Naive thymus-derived CD4-positive, alpha-beta T cell (primary cell): ENCODE measurements around the gene CMPK1. TPM values are rescaled to one million over a fixed set of nuclear protein-coding genes. Genes with fewer than 3 reads are reported as not detected.
"Not testable (repeated sequence)": the region's sequence is repeated elsewhere in the genome, so short reads cannot be mapped to it uniquely, and the experiment has no call there.

Experiments used
- ATAC-seq: fragments of 150-1000 bp; cut with Tn5 transposase; 2 replicates; pipeline ENCODE4 v1.10.0; 2021; ENCODE audit warnings: mild to moderate bottlenecking, moderate library complexity
- CTCF ChIA-PET: fragments of 350-600 bp; sonication (Branson Sonifier 250); formaldehyde crosslinking; loops from one replicate; lab custom pipeline; 2021; ENCODE audit warnings: antibody characterized with exemption; lab: Charles Lee
- POLR2A ChIA-PET: fragments of 350-600 bp; sonication (Branson Sonifier 250); formaldehyde crosslinking; loops from one replicate; lab custom pipeline; 2021; ENCODE audit warnings: antibody characterized with exemption, inconsistent platforms; lab: Charles Lee
- DNase-seq, 9 donors: peaks; one replicate each; pipeline versions ENCODE4 v3.0.0 to v3.0.0-alpha.2; 2020 to 2022; ENCODE audit warnings: mixed read lengths in 1 of 9
- H3K27ac ChIP-seq: one replicate; pipeline ENCODE4 v1.7.0; 2013; ENCODE audit warnings: mild to moderate bottlenecking, low read depth, low read length, moderate library complexity
- H3K27me3 ChIP-seq, 2 donors: one replicate each; pipeline ENCODE4 v1.7.0; 2013; ENCODE audit warnings: low read length in 2 of 2, mild to moderate bottlenecking in 2 of 2, moderate library complexity in 2 of 2; ENCODE audit not compliant: control insufficient read depth in 2 of 2, insufficient read depth in 2 of 2
- H3K36me3 ChIP-seq, 3 experiments: 1 replicate in 2 of 3; 2 replicates in 1 of 3; pipeline ENCODE4 v1.7.0; 2013; ENCODE audit warnings: low read length in 3 of 3, mild to moderate bottlenecking in 3 of 3, moderate library complexity in 1 of 3; ENCODE audit not compliant: insufficient read depth in 3 of 3, control insufficient read depth in 2 of 3
- H3K4me1 ChIP-seq, 2 donors: one replicate each; pipeline ENCODE4 v1.7.0; 2013; ENCODE audit warnings: low read length in 2 of 2, mild to moderate bottlenecking in 2 of 2, moderate library complexity in 1 of 2; ENCODE audit not compliant: control insufficient read depth in 2 of 2, insufficient read depth in 2 of 2
- H3K4me3 ChIP-seq: 2 replicates; pipeline ENCODE4 v1.7.0; 2013; ENCODE audit warnings: mild to moderate bottlenecking, low read length
- H3K9me3 ChIP-seq, 3 experiments: 1 replicate in 2 of 3; 2 replicates in 1 of 3; pipeline ENCODE4 v1.7.0; 2013; ENCODE audit warnings: low read length in 3 of 3; ENCODE audit not compliant: control insufficient read depth in 2 of 3
- H3K27ac Mint-ChIP-seq, 9 donors: one replicate each; pipeline ENCODE4 v1.8.0; 2020 to 2022; ENCODE audit warnings: mixed read lengths in 9 of 9, mild to moderate bottlenecking in 8 of 9, moderate library complexity in 5 of 9, inconsistent platforms in 2 of 9
- H3K27me3 Mint-ChIP-seq, 5 donors: one replicate each; pipeline ENCODE4 v1.8.0; 2021 to 2022; ENCODE audit warnings: mixed read lengths in 5 of 5, mild to moderate bottlenecking in 1 of 5
- H3K36me3 Mint-ChIP-seq, 5 donors: one replicate each; pipeline ENCODE4 v1.8.0; 2020 to 2022; ENCODE audit warnings: mixed read lengths in 5 of 5, mild to moderate bottlenecking in 3 of 5, inconsistent platforms in 1 of 5
- H3K4me1 Mint-ChIP-seq, 7 donors: one replicate each; pipeline ENCODE4 v1.8.0; 2020 to 2022; ENCODE audit warnings: mixed read lengths in 7 of 7, mild to moderate bottlenecking in 3 of 7, inconsistent platforms in 1 of 7
- H3K4me3 Mint-ChIP-seq, 10 donors: one replicate each; pipeline ENCODE4 v1.8.0; 2020 to 2022; ENCODE audit warnings: mild to moderate bottlenecking in 10 of 10, mixed read lengths in 10 of 10, moderate library complexity in 6 of 10, inconsistent platforms in 2 of 10
- H3K9me3 Mint-ChIP-seq, 11 donors: one replicate each; pipeline ENCODE4 v1.8.0; 2020 to 2022; ENCODE audit warnings: mixed read lengths in 11 of 11, mild to moderate bottlenecking in 4 of 11, inconsistent platforms in 1 of 11, moderate library complexity in 1 of 11
- intact Hi-C, 2 donors: fragments of 100-400 bp; cut with micrococcal nuclease; formaldehyde crosslinking; loops; one replicate each; pipeline ENCODE4 v1.15.1; 2023
- polyA plus RNA-seq, 2 donors: library from polyadenylated mRNA; unstranded; fragments of 300-500 nt; fragmentation: Illumina TruSeq; gene quantifications; one replicate each; pipeline ENCODE4 v1.2.3, GENCODE V29; 2021
- total RNA-seq, 6 experiments: library from RNA in 5 of 6; stranded (reverse) in 5 of 6; gene quantifications; 1 replicate in 5 of 6; 2 replicates in 1 of 6; pipeline ENCODE4 v1.2.3 and lab custom pipeline; 2021 to 2026

The CMPK1 gene
- total and polyA plus RNA-seq, 7 experiments from 2014 or later = 83.2 to 159 (median 134) TPM

DNA sequence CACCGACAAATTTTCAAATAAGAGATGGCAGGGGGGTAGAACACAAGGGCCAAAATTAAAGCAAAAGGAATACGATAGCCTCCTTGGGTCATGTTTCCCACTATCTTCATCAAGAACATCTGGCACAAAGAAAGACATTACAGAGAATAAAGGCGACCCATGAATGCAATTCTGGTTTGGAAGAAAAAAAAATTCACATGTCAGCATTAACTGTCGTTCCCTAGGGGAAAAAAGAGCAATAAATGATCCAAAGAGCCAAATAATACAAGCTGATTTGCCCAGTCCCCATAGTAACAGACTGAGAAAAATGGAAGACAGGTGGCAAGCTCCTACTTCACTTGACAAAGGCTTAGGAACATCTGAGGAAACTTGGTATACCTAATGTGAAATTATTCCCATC is 24.2 kb upstream of the CMPK1 start:
- intact Hi-C loops = no loop called here
- ChIA-PET POLR2A (no interaction called here), CTCF (no interaction called here)
- Histone ChIP-seq H3K27ac (no peak overlapping the region), H3K4me1 (no peaks in the 10 kb centered on the region), H3K4me3 (no peak overlapping the region), H3K36me3 (no peaks in the 10 kb centered on the region), H3K27me3 (no peaks in the 10 kb centered on the region), H3K9me3 (no peaks in the 10 kb centered on the region)
- no peaks in the 10 kb centered on the region for H3K9me3 Mint-ChIP-seq
- no peak for ATAC-seq
- H3K4me1 Mint-ChIP-seq = peaks cover 4 to 30% (median 11%) of the 10 kb centered on the region in 7 donors
- H3K27me3 Mint-ChIP-seq = peaks cover 0 to 3% (median 0%) of the 10 kb centered on the region in 5 donors
- H3K27ac Mint-ChIP-seq = no peak overlapping the region
- peaks cover 0 to 17% (median 0%) of the 10 kb centered on the region in 5 donors for H3K36me3 Mint-ChIP-seq
- H3K4me3 Mint-ChIP-seq = no peak overlapping the region
- DNase-seq = no peak

DNA sequence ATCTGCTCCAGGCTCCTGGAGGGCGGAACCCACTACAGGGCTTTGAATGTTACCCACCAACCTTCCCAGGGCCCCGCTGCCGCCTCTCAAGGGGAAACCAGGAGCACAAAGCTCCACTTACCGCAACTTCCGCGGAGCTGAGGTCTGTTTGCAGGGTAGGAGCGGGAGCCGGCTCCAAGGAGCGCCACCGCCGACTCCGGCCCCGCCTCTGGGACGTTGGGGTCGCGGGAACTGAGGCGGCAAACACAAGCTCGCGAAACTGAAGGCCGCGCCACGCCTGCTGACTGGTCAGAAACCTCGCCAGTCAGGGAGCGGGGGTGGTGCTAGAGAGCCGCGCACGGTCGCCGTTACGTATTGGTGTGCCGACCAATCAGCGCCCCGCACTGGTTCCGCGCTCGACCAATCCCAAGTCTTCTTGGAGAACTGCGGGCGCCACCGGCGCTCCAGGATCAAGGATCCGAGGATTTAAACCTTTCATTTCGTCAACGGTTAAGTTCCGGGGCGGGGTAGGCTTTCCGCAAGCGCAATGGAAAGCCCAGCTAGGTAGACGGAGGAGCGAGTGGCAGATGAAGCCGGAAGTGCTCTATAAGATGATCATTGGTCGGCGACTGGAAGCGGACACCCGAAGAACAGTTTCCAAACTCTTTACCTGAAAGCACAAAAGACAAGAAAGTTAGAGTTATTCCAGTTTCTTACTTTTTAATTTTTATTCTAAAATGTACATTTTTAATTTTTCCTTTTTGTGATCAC is 19.5 kb upstream of the CMPK1 start, which contains the start of gene STIL:
TSS of gene STIL (minus strand) at position 233 of the 750 bp plus-strand sequence. CDS start 3,828 bp downstream, outside the sequence.
- H3K4me1 ChIP-seq = no peaks in the 10 kb centered on the region
- Mint-ChIP-seq H3K4me3 (peak within 1 kb of the TSS; percentile 84 to 98 (median 93)), H3K4me1 (peaks cover 4 to 26% (median 13%) of the 10 kb centered on the region in 7 donors), H3K27me3 (peaks cover 0 to 3% (median 0%) of the 10 kb centered on the region in 5 donors), H3K36me3 (peaks cover 0 to 11% (median 0%) of the 10 kb centered on the region in 5 donors), H3K9me3 (no peaks in the 10 kb centered on the region), H3K27ac (peak within 1 kb of the TSS; percentile 88 to 98 (median 95))
- H3K4me3 ChIP-seq = peak within 1 kb of the TSS; percentile 73
- H3K27me3 ChIP-seq = no peaks in the 10 kb centered on the region
- ATAC-seq (peak; percentile 98), DNase-seq (peak; percentile 87 to 96 (median 95))
- H3K9me3 ChIP-seq = no peaks in the 10 kb centered on the region
- ChIA-PET CTCF (interaction anchor here (1.2 to 1.4 kb wide), 3 partner anchors 19 to 966 kb away, joined by 3 to 5 read pairs (median 4); partner anchors contain the start of genes CMPK1 and FOXD2), POLR2A (interaction anchor here (1.4 to 2.4 kb wide), 2 partner anchors 14 to 19 kb away, joined by 4 to 35 read pairs; partner anchors contain the start of gene CMPK1)
- intact Hi-C loops = loop anchor here (1.0 to 10.0 kb wide), 7 partner anchors 20 to 709 kb away; partner anchors contain the start of genes EFCAB14 (in 1 of the 2), MKNK1 (in 1 of the 2) and MOB3C (in 1 of the 2)
- no peaks in the 10 kb centered on the region for H3K36me3 ChIP-seq
- H3K27ac ChIP-seq = peak within 1 kb of the TSS; percentile 78

DNA sequence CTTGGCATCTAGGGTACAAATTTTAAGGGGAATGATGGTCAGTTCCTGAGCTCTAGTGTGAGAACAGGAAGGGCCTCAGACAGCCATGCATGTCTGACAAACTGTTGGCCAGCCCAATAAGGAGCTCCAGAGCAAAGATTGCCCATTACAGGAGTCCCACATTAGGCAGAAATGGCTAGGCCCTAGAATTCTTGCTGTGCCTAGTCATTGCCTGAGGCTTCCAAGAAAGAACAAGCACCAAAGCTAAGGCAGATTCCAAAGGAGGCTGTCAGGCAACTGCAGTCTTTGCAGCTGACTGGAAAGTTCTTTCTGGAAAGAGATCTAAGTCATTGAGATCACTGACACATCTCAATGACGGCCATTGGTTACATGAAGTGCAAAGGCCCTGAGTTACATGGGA is 15.7 kb upstream of the CMPK1 start:
- H3K9me3 ChIP-seq = no peaks in the 10 kb centered on the region
- H3K27ac ChIP-seq = no peak overlapping the region
- no peak overlapping the region for H3K4me3 ChIP-seq
- Mint-ChIP-seq H3K27ac (no peak overlapping the region), H3K27me3 (peaks cover 0 to 3% (median 0%) of the 10 kb centered on the region in 5 donors), H3K4me3 (no peak overlapping the region), H3K4me1 (peaks cover 3 to 13% (median 11%) of the 10 kb centered on the region in 7 donors), H3K36me3 (peaks cover 0 to 4% (median 0%) of the 10 kb centered on the region in 5 donors), H3K9me3 (no peaks in the 10 kb centered on the region)
- H3K36me3 ChIP-seq = no peaks in the 10 kb centered on the region
- no peaks in the 10 kb centered on the region for H3K4me1 ChIP-seq
- ChIA-PET CTCF (interaction anchor here (0.7 kb wide), 2 partner anchors 13 to 872 kb away, joined by 3 to 6 read pairs; no protein-coding TSS in a partner anchor), POLR2A (interaction anchor here (1.6 to 2.6 kb wide), 2 partner anchors 13 to 16 kb away, joined by 4 to 14 read pairs; partner anchors contain the start of gene CMPK1)
- intact Hi-C loops = loop anchor here (10.0 kb wide), 2 partner anchors 703 to 713 kb away; partner anchors contain the start of genes MKNK1 (in 1 of the 2) and MOB3C (in 1 of the 2)
- DNase-seq (no peak), ATAC-seq (no peak)
- no peaks in the 10 kb centered on the region for H3K27me3 ChIP-seq

DNA sequence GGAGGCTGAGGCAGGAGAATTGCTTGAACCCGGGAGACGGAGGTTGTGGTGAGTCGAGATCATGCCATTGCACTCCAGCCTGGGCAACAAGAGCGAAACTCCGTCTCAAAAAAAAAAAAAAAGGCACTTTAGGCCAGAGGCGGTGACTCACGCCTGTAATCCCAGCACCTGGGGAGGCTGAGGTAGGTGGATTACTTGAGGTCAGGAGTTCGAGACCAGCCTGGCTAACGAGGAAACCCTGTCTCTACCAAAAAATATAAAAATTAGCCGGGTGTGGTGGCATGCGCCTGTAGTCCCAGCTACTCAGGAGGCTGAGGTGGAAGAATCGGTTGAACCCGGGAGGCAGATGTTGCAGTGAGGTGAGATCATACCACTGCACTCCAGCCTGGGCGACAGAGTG is 13.6 kb upstream of the CMPK1 start:
- CTCF ChIA-PET, POLR2A ChIA-PET, H3K27ac ChIP-seq, ATAC-seq, H3K4me1 Mint-ChIP-seq, H3K9me3 Mint-ChIP-seq, H3K36me3 Mint-ChIP-seq, H3K9me3 ChIP-seq, H3K4me3 ChIP-seq, H3K4me3 Mint-ChIP-seq, H3K36me3 ChIP-seq, H3K27me3 ChIP-seq, DNase-seq, H3K27ac Mint-ChIP-seq, H3K27me3 Mint-ChIP-seq, H3K4me1 ChIP-seq: not testable (repeated sequence)
- intact Hi-C loops = loop anchor here (10.0 kb wide), 2 partner anchors 705 to 715 kb away; partner anchors contain the start of genes MKNK1 (in 1 of the 2) and MOB3C (in 1 of the 2)

DNA sequence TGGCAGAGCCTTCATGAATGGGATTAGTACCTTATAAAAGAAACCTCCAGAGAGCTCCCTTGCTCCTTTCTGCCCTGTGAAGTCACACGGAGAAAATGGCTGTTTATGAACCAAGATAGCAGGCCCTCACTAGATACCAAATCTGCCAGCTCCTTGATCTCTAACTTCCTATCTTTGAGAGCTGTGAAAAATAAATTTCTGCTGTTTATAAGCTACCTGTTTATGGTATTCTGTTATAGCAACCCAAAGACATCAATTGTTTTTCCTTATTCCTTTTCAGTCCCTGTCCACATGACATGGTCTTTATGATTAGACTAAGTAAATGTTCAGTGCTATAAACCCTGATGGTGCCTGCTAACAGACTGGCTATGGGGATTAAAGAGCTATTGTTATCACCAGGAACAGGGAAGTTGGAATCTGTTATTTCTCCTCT is 10.0 kb upstream of the CMPK1 start:
- no peaks in the 10 kb centered on the region for H3K9me3 Mint-ChIP-seq
- ATAC-seq = no peak
- H3K4me1 Mint-ChIP-seq = no peaks in the 10 kb centered on the region
- H3K4me3 Mint-ChIP-seq = no peak overlapping the region
- Histone ChIP-seq H3K36me3 (no peaks in the 10 kb centered on the region), H3K27ac (no peak overlapping the region), H3K4me1 (no peaks in the 10 kb centered on the region), H3K4me3 (no peak overlapping the region), H3K9me3 (no peaks in the 10 kb centered on the region), H3K27me3 (no peaks in the 10 kb centered on the region)
- no peaks in the 10 kb centered on the region for H3K27me3 Mint-ChIP-seq
- no peak overlapping the region for H3K27ac Mint-ChIP-seq
- ChIA-PET POLR2A (interaction anchor here (1.3 kb wide), 1 partner anchor 10 kb away, joined by 5 read pairs; the partner anchor contains the start of gene CMPK1), CTCF (interaction anchor here (0.9 kb wide), 1 partner anchor 10 kb away, joined by 3 read pairs; the partner anchor contains the start of gene CMPK1)
- intact Hi-C loops = no loop called here
- no peak for DNase-seq
- H3K36me3 Mint-ChIP-seq = no peaks in the 10 kb centered on the region

DNA sequence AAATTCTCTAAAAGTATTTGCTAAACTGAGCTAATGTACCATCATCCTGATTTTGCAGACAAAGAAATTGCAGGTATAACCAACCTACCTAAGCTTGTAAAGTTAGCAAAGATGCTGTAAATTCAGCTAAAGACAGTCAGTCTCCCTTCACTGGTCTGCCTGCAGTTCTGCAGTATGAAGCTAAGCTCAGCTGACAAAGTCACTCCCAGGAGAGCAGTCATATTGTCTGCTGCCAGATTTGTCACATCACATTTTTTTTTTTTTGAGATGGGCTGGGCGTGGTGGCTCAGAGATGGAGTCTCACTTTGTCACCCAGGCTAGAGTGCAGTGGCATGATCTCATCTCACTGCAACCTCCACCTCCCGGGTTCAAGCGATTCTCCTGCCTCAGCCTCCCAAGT is 8.9 kb upstream of the CMPK1 start:
- DNase-seq (no peak), ATAC-seq (no peak)
- Histone ChIP-seq H3K27ac (no peak overlapping the region), H3K9me3 (no peaks in the 10 kb centered on the region), H3K27me3 (no peaks in the 10 kb centered on the region), H3K4me1 (no peaks in the 10 kb centered on the region), H3K4me3 (no peak overlapping the region), H3K36me3 (no peaks in the 10 kb centered on the region)
- no peaks in the 10 kb centered on the region for H3K27me3 Mint-ChIP-seq
- H3K4me1 Mint-ChIP-seq = no peaks in the 10 kb centered on the region
- CTCF ChIA-PET = interaction anchor here (0.9 kb wide), 1 partner anchor 9 kb away, joined by 3 read pairs; the partner anchor contains the start of gene CMPK1
- intact Hi-C loops = no loop called here
- POLR2A ChIA-PET = no interaction called here
- H3K27ac Mint-ChIP-seq = no peak overlapping the region
- H3K4me3 Mint-ChIP-seq = no peak overlapping the region
- no peaks in the 10 kb centered on the region for H3K9me3 Mint-ChIP-seq
- peaks cover 0 to 5% (median 0%) of the 10 kb centered on the region in 5 donors for H3K36me3 Mint-ChIP-seq
